Nephron (organoid): ENCODE results near the gene MST1R.

Experiments used
- H3K27ac Mint-ChIP-seq, 3 experiments: 2 replicates each; pipeline ENCODE4 v1.8.0; 2020; ENCODE audit warnings: mixed read lengths in 3 of 3, mild to moderate bottlenecking in 2 of 3, moderate library complexity in 1 of 3
- H3K27me3 Mint-ChIP-seq: 2 replicates; pipeline ENCODE4 v1.8.0; 2021; ENCODE audit warnings: low read depth, mild to moderate bottlenecking, moderate library complexity, mixed read lengths
- H3K36me3 Mint-ChIP-seq: 2 replicates; pipeline ENCODE4 v1.8.0; 2020; ENCODE audit warnings: low read depth, mixed read lengths
- H3K4me1 Mint-ChIP-seq: 2 replicates; pipeline ENCODE4 v1.8.0; 2020; ENCODE audit warnings: mixed read lengths
- H3K4me3 Mint-ChIP-seq, 3 experiments: 2 replicates each; pipeline ENCODE4 v1.8.0; 2020; ENCODE audit warnings: mild to moderate bottlenecking in 3 of 3, mixed read lengths in 3 of 3, moderate library complexity in 2 of 3
- H3K9me3 Mint-ChIP-seq: 2 replicates; pipeline ENCODE4 v1.8.0; 2020; ENCODE audit warnings: mixed read lengths
- CTCF ChIP-seq, 3 experiments: fragments of 200-600 bp; sonication (generic); IDR thresholded peaks; one replicate each; pipeline ENCODE4 v1.5.0; 2021; ENCODE audit warnings: antibody characterized with exemption in 3 of 3; ENCODE audit not compliant: unreplicated experiment in 3 of 3

MST1R gene

GRCh38 chr3:49886922-49887265 lies 16.8 kb downstream of the MST1R start:
- Mint-ChIP-seq H3K9me3 (no peaks in the 10 kb centered on the region), H3K4me3 (no peak overlapping the region), H3K27me3 (peaks cover 3% of the 10 kb centered on the region), H3K36me3 (no peaks in the 10 kb centered on the region), H3K27ac (peak overlapping the region in 1 of 3 experiments; percentile 55), H3K4me1 (peaks cover 10% of the 10 kb centered on the region)
- TF ChIP-seq CTCF (IDR thresholded peaks at IDR 0.05; ENCODE audit: unreplicated experiment in 3 of 3): no peak

GRCh38 chr3:49883998-49884397 lies 19.7 kb downstream of the MST1R start:
- Mint-ChIP-seq H3K27me3 (peaks cover 3% of the 10 kb centered on the region), H3K36me3 (no peaks in the 10 kb centered on the region), H3K4me1 (peaks cover 17% of the 10 kb centered on the region), H3K27ac (no peak overlapping the region), H3K4me3 (no peak overlapping the region), H3K9me3 (no peaks in the 10 kb centered on the region)
- no peak for TF ChIP-seq CTCF (IDR thresholded peaks at IDR 0.05; ENCODE audit: unreplicated experiment in 3 of 3)

GRCh38 chr3:49882166-49882565 lies 21.5 kb downstream of the MST1R start:
- Mint-ChIP-seq H3K36me3 (no peaks in the 10 kb centered on the region), H3K4me1 (peaks cover 14% of the 10 kb centered on the region), H3K27ac (peak overlapping the region in 1 of 3 experiments; percentile 45), H3K27me3 (peaks cover 3% of the 10 kb centered on the region), H3K4me3 (no peak overlapping the region), H3K9me3 (no peaks in the 10 kb centered on the region)
- no peak for TF ChIP-seq CTCF (IDR thresholded peaks at IDR 0.05; ENCODE audit: unreplicated experiment in 3 of 3)

GRCh38 chr3:49880581-49881315 lies 22.9 kb downstream of the MST1R start:
- H3K4me1 Mint-ChIP-seq: peaks cover 14% of the 10 kb centered on the region
- TF ChIP-seq CTCF (IDR thresholded peaks at IDR 0.05; ENCODE audit: unreplicated experiment in 3 of 3): no peak
- H3K27ac Mint-ChIP-seq: no peak overlapping the region
- H3K9me3 Mint-ChIP-seq: no peaks in the 10 kb centered on the region
- no peak overlapping the region for H3K4me3 Mint-ChIP-seq
- H3K36me3 Mint-ChIP-seq: no peaks in the 10 kb centered on the region
- H3K27me3 Mint-ChIP-seq: peaks cover 3% of the 10 kb centered on the region

GRCh38 chr3:49879721-49880120 lies 24.0 kb downstream of the MST1R start:
- H3K36me3 Mint-ChIP-seq: no peaks in the 10 kb centered on the region
- no peak for TF ChIP-seq CTCF (IDR thresholded peaks at IDR 0.05; ENCODE audit: unreplicated experiment in 3 of 3)
- H3K9me3 Mint-ChIP-seq: no peaks in the 10 kb centered on the region
- no peak overlapping the region for H3K4me3 Mint-ChIP-seq
- peaks cover 14% of the 10 kb centered on the region for H3K4me1 Mint-ChIP-seq
- H3K27ac Mint-ChIP-seq: no peak overlapping the region
- H3K27me3 Mint-ChIP-seq: peaks cover 3% of the 10 kb centered on the region

- Mint-ChIP-seq H3K36me3 (no peaks in the 10 kb centered on the region), H3K27ac (no peak overlapping the region), H3K4me3 (no peak overlapping the region), H3K9me3 (no peaks in the 10 kb centered on the region), H3K27me3 (peaks cover 3% of the 10 kb centered on the region), H3K4me1 (peaks cover 14% of the 10 kb centered on the region)
- TF ChIP-seq CTCF (IDR thresholded peaks at IDR 0.05; ENCODE audit: unreplicated experiment in 3 of 3): no peak
Observed at GRCh38 chr3:49878686-49879085, 25.0 kb downstream of the MST1R start.
